HG03280 (cell line): ENCODE measurements around the gene LINGO1.

ENCODE experiments used
- ATAC-seq: cut with Tn5 transposase; IDR thresholded peaks from one replicate; pipeline ENCODE4 v1.9.1; 2021; ENCODE audit warnings: mild to moderate bottlenecking, moderate library complexity; ENCODE audit not compliant: unreplicated experiment

Gene LINGO1

DNA sequence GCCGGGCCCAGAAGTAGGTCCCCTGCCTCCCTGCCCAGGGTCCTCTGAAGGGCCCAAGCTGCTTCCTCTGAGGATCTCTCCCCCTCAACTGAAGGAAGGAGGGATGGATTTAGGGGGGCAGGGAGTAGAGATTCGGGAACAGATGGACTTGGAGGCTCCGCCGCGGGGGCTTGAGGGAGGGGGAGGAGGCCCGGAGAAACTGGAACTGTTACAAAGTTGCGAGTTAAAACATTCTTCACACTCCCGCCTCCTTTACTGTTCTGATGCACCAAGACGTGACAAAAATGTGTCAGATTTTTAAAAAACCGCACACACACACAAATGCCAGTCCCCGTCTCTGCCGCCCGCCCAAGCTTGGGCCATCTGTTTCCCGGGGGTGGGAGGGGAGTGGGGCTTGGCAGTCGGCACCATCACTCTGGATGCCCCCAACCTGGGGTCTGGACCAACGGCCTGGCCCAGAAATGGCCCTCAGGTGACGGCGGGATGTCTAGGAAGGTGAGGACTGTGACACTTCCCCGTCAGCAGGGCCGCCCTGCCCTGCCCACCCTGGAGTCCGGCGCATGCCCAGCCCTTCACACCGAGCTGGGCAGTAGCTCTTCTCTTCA, 25.0 kb upstream of the LINGO1 start:
- ATAC-seq = no peak

DNA sequence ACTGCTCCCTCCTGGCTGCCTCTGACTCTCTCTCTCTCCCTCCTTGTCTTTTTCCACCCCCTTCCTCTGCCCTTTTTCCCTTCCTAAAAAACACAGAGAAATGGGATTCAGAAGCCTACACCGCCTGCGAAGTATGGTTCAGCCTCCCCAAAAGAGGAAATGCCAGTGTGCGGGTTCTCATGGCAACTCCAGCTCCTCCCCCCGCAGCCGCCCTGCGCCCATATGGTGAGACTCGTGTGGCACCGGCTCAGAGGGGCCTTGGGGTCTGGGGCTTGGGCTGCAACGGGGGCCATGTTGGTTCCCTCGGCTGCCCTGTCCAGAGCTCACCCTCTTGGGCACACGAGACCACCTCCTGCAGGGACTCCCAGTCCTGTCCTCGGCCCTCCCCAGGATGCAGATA, 23.6 kb upstream of the LINGO1 start:
- no peak for ATAC-seq

DNA sequence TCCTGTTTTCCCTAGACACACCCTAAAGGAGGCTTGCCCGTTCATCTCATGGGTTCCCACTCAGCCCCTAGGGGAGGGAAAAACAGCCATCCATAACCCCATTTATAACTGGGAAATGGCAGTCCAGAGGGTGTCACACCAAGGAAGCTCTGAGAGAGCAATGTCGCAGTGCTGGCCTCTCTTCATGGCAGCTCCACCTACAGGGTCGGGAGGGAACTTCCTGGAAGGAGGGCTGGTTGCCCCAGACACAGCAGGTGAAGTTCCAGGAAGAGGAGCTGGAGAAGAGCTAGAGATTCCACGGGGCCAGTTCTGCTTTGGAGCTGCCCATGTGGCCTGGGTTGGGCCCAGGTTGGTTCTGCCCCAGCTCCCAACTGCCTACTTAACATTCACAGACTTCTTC, 22.3 kb upstream of the LINGO1 start:
- no peak for ATAC-seq

DNA sequence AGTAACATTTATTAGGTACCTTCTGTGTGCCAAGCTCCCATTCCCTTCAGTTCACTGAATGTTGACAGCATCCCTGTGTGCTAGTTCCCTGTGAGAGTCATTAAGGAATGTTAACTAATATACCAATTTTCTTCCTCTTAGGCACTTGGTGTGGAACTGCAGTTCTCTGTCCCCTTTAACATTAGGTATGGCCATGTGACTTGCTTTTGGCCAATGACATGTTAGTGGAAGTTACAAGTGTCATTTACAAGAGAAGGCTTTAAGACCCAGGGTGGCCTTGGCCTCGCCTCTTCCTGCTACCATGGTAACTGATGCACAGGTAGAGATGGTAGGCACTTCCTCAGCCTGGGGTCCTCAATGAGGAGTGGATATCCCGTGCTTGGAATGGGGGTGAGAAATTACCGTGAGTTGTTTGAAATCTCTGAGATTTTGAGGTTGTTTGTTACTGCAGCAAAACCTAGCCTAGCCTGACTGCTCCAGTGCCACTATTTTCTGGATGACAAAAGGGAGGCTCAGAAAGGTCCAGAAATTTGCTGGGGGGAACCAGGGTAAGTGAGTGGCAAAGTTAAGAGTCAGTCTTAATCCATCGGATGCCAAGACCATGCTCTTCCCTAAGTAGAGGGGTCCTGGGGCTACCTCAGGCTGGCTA, 21.2 kb upstream of the LINGO1 start:
- ATAC-seq = no peak

DNA sequence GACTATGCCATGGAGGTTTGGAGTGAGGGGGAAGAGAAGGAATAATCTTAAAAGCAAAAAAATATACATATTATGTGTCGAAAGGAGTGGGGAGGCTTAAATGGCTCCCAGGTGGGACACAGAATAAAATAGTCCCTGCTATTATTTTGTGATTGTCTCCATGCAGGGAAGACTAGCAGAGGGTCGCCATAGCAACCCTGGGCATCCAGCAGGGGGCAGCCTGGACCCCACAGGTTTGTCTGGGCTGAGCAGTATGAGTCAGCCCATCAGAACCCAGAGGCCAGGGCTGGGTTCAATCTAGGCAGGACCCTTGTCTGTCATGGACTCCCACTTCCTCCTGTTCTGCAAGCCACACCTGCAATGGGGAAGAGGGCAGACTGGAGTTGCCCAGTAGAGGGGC, 17.6 kb upstream of the LINGO1 start:
- no peak for ATAC-seq

DNA sequence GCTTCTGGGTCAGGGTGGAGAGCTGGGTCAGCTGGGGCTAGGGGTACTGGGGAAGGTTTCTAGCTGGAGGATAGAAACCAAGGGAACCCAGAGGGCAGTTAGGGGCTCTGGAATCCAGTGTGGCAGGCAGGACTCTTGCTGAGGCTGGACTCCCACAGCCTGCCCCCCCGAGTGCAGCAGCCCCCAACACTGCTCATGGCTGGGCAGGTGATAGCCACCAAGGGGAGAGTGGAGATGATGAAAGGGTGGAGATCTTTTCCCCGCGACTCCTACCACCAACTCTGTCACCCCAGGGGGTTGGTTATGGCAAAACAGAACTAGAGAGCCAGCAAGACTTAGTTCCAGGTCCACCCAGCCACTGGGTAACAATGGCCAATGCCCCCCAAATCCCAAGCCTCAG, 16.9 kb upstream of the LINGO1 start:
- ATAC-seq = no peak

DNA sequence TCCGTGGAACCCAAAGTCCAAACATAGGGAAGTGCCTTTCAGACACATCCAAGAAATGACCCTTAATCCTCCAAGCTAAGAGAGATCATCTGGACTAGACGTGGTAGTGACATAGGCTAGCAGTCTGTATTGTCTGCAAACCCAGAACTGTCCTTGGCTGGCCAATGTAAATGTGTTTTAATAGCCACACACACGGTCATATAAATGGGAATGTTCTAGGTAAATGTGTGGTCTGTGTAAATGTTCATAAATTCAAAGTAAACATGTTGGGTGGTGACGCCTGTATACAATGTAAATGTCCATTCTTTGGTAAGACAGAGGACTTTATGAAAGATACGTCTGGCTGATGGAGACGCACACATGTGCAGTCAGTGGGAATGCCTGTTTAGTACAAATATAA, 16.3 kb upstream of the LINGO1 start:
- ATAC-seq = no peak

DNA sequence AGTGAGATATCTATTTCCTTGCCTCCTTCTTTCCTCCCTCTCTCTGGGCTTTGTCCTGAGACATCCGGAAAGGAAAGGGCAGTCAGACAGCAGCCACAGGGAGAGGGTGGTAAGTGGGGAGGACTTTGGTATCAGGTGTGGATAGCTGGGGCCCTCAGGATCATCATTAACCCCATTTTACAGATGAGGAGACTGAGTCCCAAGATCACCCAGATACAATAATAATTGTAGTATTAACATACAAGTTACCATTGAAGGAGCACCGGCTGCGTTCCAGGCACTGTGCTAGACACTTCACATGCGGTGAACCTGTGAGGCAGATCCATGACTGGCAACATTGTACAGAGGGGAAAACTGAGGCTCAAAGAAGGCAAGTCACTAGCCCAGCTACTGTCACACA, 15.2 kb upstream of the LINGO1 start:
- ATAC-seq = no peak

DNA sequence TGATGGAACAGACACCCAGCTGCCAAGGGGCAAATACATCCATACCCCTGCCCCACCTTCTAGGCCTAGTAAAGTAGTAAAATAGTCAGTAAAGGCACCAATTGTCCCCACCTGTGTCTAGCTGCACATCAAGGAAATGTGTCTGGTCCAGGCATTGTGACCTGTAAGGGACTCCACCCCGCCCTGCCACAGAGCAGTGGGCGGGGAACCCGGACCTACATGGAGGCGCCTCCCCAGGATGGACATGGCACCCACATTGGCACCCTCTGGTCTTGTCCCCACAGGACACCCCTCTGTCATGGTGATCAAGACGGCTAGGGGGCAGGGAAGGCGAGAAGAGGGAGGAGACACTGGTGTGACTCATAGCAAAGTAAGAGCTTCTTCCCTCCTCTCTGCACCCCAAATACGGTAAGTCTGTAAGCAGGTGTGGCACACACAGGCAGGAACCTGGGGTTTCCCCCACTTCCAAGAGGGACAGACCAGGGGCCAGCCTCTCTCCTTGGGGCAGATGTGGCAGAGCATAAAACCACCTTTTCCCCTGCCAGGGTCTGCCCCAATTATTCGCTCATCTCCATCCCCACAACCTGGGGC, 13.5 kb upstream of the LINGO1 start:
- ATAC-seq = no peak

DNA sequence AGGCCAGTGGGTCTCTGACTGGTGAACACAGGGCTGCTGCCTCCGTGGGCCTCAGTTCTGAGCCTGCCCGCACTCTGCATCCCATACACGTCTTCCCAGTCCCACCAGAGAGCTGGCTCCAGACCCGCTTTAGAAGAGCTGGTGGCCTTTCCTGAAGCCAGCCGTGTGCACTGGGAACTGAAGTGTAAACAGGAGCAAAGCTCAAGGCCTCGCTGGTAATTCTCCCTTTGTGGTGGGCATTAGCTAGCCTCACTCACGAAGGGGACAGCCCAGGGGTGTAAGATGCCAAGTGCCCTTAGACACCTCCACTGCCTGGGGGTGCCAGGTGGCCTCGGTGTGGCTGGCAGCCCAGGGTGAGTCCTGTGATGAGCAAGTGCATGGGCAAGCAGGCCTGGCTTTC, 12.9 kb upstream of the LINGO1 start:
- ATAC-seq = no peak

DNA sequence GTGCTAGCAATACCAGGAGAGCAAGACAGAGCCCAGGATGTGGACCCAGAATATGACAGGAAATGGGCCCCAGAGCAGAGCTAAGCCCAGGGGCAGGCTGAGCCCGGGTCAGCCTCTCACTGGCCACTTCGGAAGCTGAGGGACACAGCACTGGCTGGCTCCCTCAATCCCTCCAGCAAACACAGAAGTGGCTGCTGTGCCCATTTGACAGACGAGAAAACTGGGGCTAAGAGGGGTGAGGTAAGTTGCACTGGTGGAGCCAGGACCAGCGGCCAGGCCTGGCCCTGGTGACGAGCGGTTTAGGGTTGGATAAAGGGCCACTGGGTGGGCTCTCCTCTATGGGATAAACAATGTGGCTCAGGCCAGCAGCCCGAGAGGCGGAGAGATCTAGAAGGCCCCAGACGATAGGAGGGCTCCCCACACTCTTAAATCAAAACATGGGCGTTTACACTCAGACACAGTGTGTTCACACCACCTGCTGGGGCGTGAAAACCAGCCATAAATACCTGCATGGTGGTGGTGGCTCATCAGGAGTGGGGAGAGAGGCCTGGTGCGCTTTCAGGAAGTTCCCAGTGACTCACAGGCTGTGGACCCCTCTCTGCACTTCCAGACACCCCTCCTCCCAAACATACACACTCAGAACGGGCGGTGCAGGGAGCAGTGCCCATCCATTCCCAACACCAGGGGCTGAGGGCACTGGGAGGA, 12.0 kb upstream of the LINGO1 start:
- ATAC-seq = no peak

DNA sequence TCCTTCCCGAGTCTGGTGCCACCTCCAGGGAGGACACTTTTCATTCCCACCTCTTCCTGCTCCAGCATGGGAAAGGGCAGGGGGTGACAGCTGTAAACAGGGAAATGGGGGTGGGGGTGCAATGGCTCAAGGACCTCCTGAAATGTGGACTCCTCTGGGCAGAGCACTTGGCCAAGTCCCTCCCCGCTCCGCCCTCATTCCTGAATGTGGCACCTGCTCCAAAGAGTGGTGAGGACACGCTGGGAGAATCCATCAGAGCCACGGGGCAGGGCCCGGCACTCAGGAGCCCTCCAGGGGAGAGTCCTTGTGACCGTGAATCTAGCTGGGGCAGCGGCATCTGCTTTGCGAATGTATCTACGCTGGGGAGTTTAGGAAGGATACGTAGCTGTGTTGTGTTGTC, 11.1 kb upstream of the LINGO1 start:
- ATAC-seq = no peak

DNA sequence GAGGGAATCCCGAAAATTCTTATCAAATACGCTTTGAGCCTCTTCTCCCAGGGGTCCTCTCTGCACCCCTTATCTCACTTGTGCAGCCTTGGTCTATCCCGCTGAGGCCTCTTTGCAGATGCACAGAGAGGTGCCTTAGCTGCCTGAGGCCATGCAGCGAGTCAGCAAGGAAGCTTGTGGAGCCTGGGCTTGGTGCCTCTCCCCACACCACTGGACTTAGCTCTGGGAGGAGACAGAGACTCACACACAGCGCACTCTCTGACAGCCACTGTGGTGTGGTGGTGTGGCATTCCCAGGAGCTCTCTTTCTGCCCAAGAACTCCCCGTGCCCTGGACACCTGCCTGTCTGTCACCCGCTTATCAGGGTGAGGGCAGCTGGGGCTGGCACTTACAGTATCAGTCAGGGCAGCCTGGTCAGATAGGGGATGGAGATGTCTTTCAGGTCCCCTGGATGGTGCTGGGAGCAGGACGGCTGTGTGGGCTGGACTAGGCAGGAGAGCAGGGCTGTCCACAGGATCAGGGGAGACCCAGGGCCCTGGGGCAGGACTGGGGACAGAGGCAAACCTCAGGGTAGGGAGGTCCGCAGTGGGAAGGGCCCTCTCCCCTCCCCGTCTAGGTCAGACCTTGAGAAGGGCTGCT, 10.2 kb upstream of the LINGO1 start:
- ATAC-seq = no peak

DNA sequence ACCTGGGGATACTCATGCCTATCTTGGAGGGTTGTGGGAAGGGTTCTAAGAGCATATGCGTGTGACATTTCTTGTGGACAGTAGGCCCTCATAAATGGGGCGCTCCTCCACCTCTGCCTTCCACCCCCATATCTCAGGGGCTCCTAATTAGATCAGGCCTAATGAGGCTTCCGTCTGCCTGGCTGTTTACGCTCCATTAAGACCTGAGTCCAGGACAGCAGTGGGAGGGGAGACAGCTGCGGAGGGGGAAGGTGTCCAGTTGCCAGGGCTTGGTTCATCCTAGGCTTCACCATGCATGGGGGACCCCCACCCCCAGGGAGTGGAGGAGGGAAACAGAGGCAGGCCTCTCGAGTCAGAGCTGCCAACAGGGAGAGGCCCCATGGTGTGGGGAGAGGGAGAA, 9.3 kb upstream of the LINGO1 start:
- no peak for ATAC-seq

DNA sequence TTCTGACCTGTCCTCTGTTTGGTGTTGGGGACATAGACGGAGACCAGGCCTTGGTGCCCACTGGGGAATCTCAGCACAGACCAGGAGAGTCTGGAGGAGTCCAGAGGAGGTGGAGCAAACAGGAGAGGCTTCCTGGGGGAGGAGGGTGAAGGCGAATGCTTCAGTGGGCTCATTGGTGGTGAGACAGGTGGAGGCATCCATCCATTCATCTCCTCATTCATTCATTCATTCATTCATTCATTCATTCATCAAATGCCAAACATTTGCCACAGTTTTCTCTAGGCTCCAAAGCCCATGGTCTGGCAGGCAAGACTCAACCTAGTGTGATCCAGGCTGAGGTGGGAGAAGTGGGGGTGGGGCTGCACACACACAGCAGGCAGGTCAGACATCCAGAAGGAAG, 7.9 kb upstream of the LINGO1 start:
- no peak for ATAC-seq

DNA sequence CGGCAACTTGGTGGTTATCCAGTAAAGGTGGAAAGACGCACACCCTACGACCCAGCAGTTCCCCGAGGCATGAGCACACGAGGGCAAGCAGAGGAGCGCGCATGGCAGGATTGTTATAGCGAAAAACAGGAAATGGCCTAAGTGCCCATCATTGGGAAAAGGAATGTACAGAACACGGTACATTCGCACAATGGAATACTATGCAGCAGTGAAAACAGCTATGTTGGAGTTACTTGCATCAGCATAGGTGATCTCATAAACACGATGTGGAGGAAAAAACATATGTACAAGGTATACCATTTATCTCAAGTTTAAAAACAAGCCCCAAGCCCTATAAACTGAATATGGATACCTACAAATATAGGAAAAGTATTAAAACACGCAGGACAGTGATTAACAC, 6.7 kb upstream of the LINGO1 start:
- no peak for ATAC-seq

DNA sequence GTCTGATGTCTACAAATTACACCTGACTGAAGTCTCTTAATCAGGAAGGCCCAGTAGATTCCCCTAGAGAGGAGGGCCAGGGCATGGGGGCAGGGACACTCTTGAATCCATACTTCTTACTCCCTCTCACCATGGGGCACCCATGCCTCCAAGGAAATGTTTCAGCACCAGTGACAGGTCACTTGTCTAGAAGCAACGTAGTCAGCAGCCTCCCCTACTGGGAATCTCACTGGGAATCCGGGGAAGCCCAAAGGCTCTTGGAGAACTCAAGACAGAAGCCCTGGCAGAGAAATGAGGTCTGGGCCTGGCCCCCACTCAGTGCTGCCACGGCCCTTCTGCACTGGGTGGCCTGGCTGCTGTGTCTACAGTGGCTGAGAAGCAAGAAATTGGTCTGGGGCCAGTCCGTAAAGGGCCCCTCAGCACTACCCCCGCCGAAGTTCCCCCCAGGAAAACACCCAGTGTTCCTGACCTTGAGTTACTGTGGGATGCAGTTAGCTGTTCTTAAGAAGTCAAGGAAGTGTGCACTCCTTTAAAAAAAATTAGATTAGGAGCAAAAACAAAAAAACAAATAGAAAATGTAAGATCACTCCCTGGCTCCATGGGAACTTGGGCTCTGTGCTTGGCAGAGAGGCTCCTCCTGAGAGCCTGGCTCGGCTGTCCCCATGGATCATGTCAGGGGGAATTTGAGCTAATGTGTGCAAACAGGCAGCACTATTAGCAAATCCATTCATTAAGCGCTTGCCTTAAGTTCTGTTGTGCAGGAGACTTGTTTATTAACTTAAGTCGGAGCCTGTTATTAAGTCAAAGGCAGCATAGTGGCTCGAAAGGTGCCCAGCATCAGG, 5.4 kb upstream of the LINGO1 start:
- ATAC-seq = no peak

DNA sequence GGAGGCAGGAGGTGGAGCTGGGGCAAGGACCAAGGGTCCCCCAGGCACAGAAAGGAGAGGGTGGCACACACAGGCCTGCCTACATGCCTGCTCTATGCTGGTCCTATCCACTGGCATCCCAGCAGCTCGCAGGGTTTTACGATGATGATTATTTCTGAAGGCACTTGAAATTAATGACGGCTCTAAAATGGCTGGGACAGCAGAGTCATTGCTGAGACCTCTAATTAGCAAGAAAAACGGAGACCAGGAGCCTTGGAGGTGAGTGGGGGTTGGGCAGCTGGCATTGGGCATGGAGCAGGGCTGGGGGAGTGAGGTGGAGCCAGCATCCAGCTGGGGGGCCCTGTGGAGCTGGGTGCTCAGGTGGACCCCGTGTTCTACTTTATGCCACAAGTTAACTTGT, 3.5 kb upstream of the LINGO1 start:
- no peak for ATAC-seq

DNA sequence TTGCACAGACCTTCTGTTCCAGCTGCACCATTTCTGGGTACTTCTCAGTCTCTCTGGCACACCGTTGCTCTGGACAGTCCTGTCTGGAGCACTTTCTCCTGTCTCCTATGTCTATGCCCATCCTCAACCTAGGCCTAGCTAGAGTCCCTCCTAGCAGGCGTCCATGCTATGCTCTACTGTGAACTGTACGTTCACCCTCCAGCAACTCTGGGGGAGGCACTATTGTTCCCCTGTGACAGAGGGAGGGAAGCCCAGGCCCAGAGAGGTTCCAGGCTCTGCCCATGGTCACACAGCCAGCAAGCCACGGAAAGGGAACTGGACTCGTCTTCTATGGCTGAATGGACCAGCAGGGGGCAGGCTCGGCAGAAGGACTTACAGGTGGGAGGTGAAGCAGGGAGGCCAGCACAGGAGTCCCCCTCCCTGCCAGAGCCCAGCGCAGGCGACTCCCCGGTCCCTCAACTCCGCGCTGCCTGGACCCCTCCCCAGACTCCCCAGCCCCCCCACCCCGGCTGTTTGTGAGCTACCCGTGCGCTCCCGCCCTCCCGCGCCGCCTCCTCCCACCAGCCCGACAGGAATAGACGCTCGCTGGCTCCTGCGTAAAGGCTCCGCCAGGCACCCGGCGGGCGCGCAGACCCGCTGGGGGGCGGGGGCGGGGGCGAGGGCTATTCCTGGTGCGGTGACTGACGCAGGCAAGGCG, 1.7 kb upstream of the LINGO1 start:
- no peak for ATAC-seq

DNA sequence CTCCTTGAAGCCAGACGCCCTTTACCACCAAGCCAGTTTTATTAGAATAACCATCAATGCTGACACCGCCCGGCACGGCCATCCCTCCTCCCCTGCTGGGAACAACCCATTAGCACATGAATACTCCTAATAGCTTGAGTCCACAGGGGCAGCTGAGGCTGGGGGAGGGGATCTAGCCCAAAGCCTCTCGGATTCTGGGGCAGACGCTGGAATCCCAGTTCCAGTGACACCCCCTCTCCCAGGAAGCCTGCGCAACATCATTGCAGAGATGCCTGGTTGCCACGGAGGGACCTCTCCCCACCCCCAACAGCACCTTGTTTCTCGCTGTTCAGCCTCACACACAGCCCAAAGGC, 1.2 kb upstream of the LINGO1 start:
- no peak for ATAC-seq
